Articular chondrocyte of knee joint (primary cell): ENCODE data around the gene CPNE1. TPM values are rescaled to one million over a fixed set of nuclear protein-coding genes. Genes with fewer than 3 reads are reported as not detected.

Experiments used
- small RNA-seq: library from RNA; depleted of rRNA; stranded (forward); fragments of <200 nt; gene quantifications from one replicate; pipeline ENCODE3, GENCODE V24; 2012
- total RNA-seq: library from RNA; depleted of rRNA; stranded (reverse); fragments of >200 nt; gene quantifications from 2 replicates; pipeline ENCODE4 v1.2.3, GENCODE V29; 2012

Gene CPNE1
- total RNA-seq = 147 and 172 TPM in 2 replicates

GRCh38 chr20:35664466-35665206 lies at the start of gene CPNE1, which contains the start of gene RBM12:
CPNE1 (minus strand) TSS chr20:35664900; CDS start chr20:35632923, 31,977 bp downstream.
RBM12 (minus strand) TSS chr20:35664900; CDS start chr20:35655322, 9,578 bp downstream.

GRCh38 chr20:35699127-35699956 lies 34.6 kb upstream of the CPNE1 start, which contains the start of the genes NFS1 and ROMO1:
NFS1 (minus strand) TSS chr20:35699352; CDS start chr20:35699288, 64 bp downstream.
ROMO1 (plus strand) TSS chr20:35699405; CDS start chr20:35699633, 228 bp downstream.

GRCh38 chr20:35615667-35616464 lies 48.8 kb downstream of the CPNE1 start, which contains the start of gene SPAG4:
SPAG4 (plus strand) TSS chr20:35615829; CDS start chr20:35616004, 175 bp downstream.

Small RNA genes lying within 50 kb of the gene (small RNA-seq; reads per million reads assigned to genes)
- gene RNU6-759P (not detected), gene RPL37P1 (not detected)

Other genes starting within 250 kb of the CPNE1 start
- 94.0 and 105 TPM in 2 replicates for gene GDF5, start 226.7 kb downstream of the CPNE1 start, total RNA-seq
- gene CEP250, start 209.3 kb downstream of the CPNE1 start, total RNA-seq = 24.0 and 26.2 TPM in 2 replicates
- gene C20orf173, start 135.2 kb downstream of the CPNE1 start, total RNA-seq = not detected in 2 replicates
- 354 and 412 TPM in 2 replicates for gene ERGIC3, start 122.8 kb downstream of the CPNE1 start, total RNA-seq
- 7.3 and 9.1 TPM in 2 replicates for gene SPAG4, start 49.1 kb downstream of the CPNE1 start, total RNA-seq
- 70.0 and 77.0 TPM in 2 replicates for gene RBM12, start within 50 bp of the CPNE1 start, total RNA-seq
- gene NFS1, start 34.5 kb upstream of the CPNE1 start, total RNA-seq = 20.5 and 22.2 TPM in 2 replicates
- gene ROMO1, start 34.5 kb upstream of the CPNE1 start, total RNA-seq = 141 and 230 TPM in 2 replicates
- gene RBM39, start 77.4 kb upstream of the CPNE1 start, total RNA-seq = 327 and 383 TPM in 2 replicates
- 62.1 and 66.6 TPM in 2 replicates for gene PHF20, start 107.1 kb upstream of the CPNE1 start, total RNA-seq